Measurements from ENCODE around the gene CGB5.

CGB5 gene

GRCh38 chr19:49080392-49080791 lies 36.7 kb downstream of the CGB5 start:
- Histone ChIP-seq H3K4me1 (ENCODE audit: control insufficient read depth in 1 of 2, insufficient read depth in 1 of 2, low read depth in 1 of 2, low read length in 1 of 2) (peaks cover 5% of the 10 kb centered on the region in 2 experiments), H3K9me3 (no peaks in the 10 kb centered on the region), H3K4me3 (ENCODE audit: low read depth in 1 of 2, low read length in 1 of 2) (no peak overlapping the region), H3K27me3 (peaks cover 24% of the 10 kb centered on the region), H3K36me3 (no peaks in the 10 kb centered on the region), H3K27ac (no peak overlapping the region)
- TF ChIP-seq, protein P1, sequence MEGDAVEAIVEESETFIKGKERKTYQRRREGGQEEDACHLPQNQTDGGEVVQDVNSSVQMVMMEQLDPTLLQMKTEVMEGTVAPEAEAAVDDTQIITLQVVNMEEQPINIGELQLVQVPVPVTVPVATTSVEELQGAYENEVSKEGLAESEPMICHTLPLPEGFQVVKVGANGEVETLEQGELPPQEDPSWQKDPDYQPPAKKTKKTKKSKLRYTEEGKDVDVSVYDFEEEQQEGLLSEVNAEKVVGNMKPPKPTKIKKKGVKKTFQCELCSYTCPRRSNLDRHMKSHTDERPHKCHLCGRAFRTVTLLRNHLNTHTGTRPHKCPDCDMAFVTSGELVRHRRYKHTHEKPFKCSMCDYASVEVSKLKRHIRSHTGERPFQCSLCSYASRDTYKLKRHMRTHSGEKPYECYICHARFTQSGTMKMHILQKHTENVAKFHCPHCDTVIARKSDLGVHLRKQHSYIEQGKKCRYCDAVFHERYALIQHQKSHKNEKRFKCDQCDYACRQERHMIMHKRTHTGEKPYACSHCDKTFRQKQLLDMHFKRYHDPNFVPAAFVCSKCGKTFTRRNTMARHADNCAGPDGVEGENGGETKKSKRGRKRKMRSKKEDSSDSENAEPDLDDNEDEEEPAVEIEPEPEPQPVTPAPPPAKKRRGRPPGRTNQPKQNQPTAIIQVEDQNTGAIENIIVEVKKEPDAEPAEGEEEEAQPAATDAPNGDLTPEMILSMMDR (IDR thresholded peaks at IDR 0.05) = no peak

DNA sequence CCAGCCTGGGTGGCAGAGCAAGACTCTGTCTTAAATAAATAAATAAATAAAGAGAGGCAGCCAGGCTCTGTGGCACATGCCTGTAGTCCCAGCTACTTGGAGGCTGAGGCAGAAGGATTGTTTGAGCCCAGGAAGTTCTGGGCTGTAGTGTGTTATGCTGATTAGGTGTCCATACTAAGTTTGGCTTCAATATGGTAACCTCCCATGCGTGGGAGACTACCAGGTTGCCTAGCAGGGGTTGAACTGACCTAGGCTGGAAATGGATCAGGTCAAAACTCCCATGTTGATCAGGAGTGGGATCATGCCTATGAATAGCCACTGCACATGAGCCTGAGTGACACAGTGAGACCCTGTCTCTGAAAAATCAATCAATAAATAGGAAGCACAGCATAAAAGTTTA lies 37.6 kb downstream of the CGB5 start:
- Histone ChIP-seq H3K4me1 (ENCODE audit: control insufficient read depth in 1 of 2, insufficient read depth in 1 of 2, low read depth in 1 of 2, low read length in 1 of 2) (peaks cover 9 to 13% of the 10 kb centered on the region in 2 experiments), H3K9me3 (no peaks in the 10 kb centered on the region), H3K27ac (no peak overlapping the region), H3K27me3 (peaks cover 24% of the 10 kb centered on the region), H3K36me3 (no peaks in the 10 kb centered on the region), H3K4me3 (ENCODE audit: low read depth in 1 of 2, low read length in 1 of 2) (no peak overlapping the region)
- TF ChIP-seq, protein P1 (IDR thresholded peaks at IDR 0.05) = no peak

DNA sequence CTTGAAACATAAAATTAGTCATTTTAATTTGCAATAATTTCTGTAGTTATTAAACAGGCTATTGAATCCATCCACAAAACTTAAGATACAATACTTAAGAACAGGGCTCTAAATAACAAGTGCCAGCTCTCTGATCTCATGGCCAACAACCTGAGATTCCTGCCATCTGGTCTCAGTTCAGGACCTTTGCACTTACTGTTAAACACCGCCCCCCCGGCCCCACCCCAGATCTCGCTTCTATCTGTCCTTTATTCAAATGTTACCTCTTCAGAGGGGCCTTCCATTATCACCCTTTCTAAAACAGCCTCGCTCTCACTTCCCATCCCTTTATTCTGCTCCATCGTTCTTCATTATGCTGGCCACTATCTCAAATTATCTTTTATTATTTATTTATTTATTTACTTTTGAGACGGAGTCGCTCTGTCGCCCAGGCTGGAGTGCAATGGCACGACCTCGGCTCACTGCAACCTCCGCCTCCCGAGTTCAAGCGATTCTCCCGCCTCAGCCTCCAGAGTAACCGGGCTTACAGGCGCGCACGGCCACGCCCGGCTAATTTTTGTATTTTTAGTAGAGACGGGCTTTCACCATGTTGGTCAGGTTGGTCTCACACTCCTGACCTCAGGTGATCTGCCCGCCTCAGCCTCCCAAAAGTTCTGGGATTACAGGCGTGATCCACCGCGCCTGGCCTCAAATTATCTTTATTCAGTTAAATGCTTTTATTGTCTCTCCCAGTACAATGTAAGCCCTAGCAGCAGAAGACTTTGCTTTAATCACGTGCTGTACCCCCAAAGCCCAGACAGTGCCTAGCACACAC lies 40.8 kb downstream of the CGB5 start:
- H3K36me3 ChIP-seq = peaks cover 15% of the 10 kb centered on the region
- H3K9me3 ChIP-seq = no peaks in the 10 kb centered on the region
- H3K27me3 ChIP-seq = peaks cover 24% of the 10 kb centered on the region
- H3K4me1 ChIP-seq (ENCODE audit: control insufficient read depth in 1 of 2, insufficient read depth in 1 of 2, low read depth in 1 of 2, low read length in 1 of 2) = peaks cover 15 to 22% of the 10 kb centered on the region in 2 experiments
- peak overlapping the region; percentile 92 for H3K27ac ChIP-seq
- TF ChIP-seq, protein P1 (IDR thresholded peaks at IDR 0.05) = no peak
- H3K4me3 ChIP-seq (ENCODE audit: low read depth in 1 of 2, low read length in 1 of 2) = peak overlapping the region; percentile 85 to 86

DNA sequence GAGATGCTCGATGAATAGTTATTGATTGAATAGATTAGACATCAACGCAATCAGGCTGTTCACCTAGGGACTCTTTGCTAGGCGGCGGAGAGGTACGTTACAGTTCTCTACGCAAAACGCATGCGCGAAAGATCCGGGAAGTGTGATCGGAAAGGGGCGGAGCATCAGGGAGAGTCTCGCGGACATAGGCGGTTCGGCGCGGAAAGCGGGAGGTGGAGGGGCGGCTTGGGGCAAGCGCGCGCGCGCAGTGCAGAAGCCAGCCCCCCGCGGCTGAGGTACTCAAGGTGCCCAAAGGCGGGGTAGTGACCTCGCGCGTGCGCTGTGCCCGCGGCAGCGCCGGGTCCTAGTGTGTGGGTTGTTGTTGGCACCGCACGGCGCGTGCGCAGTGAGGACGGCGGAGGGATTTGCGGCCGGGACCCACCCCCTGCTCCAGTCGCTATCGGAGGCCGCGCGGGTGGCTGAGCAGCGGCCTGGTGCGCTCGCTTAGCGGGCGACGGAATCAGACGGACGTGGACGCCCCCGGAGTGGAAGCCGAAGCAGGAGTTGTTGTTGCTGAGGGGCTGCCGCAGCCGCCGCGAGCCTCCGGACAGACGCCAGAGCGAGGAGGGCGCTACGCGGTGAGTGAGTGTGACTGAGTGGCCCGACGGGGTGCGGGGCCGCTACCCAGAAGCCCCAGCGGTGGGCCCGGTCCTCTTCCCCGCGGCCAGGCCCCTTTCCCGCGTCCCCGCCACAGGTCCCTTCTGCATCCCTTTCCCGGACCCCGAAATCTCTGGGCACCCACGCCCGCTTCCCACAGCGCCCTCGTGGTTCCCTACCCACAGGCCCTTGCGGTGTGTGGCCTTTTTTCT lies 41.6 kb downstream of the CGB5 start, which contains the start of gene SNRNP70:
Gene SNRNP70 (plus strand): TSS at position 432 of the 848 bp plus-strand sequence. CDS start 964 bp downstream, outside the sequence.
- peak within 1 kb of the TSS; percentile 92 for H3K27ac ChIP-seq
- H3K9me3 ChIP-seq = no peaks in the 10 kb centered on the region
- peaks cover 17% of the 10 kb centered on the region for H3K27me3 ChIP-seq
- peak within 1 kb of the TSS; percentile 85 to 86 for H3K4me3 ChIP-seq (ENCODE audit: low read depth in 1 of 2, low read length in 1 of 2)
- H3K36me3 ChIP-seq = peaks cover 20% of the 10 kb centered on the region
- TF ChIP-seq, protein P1 (IDR thresholded peaks at IDR 0.05) = peak; percentile 33
- peaks cover 15 to 22% of the 10 kb centered on the region in 2 experiments for H3K4me1 ChIP-seq (ENCODE audit: control insufficient read depth in 1 of 2, insufficient read depth in 1 of 2, low read depth in 1 of 2, low read length in 1 of 2)

- Histone ChIP-seq H3K36me3 (peaks cover 26% of the 10 kb centered on the region), H3K4me1 (ENCODE audit: control insufficient read depth in 1 of 2, insufficient read depth in 1 of 2, low read depth in 1 of 2, low read length in 1 of 2) (peaks cover 15 to 22% of the 10 kb centered on the region in 2 experiments), H3K27ac (peak overlapping the region; percentile 92), H3K27me3 (peaks cover 13% of the 10 kb centered on the region), H3K4me3 (ENCODE audit: low read depth in 1 of 2, low read length in 1 of 2) (peak overlapping the region; percentile 85 to 86), H3K9me3 (no peaks in the 10 kb centered on the region)
- TF ChIP-seq, protein P1 (IDR thresholded peaks at IDR 0.05) = no peak
Measured at GRCh38 chr19:49085868-49086232, 42.2 kb downstream of the CGB5 start.
